ENCODE results near the gene TAF15.

Gene TAF15

DNA sequence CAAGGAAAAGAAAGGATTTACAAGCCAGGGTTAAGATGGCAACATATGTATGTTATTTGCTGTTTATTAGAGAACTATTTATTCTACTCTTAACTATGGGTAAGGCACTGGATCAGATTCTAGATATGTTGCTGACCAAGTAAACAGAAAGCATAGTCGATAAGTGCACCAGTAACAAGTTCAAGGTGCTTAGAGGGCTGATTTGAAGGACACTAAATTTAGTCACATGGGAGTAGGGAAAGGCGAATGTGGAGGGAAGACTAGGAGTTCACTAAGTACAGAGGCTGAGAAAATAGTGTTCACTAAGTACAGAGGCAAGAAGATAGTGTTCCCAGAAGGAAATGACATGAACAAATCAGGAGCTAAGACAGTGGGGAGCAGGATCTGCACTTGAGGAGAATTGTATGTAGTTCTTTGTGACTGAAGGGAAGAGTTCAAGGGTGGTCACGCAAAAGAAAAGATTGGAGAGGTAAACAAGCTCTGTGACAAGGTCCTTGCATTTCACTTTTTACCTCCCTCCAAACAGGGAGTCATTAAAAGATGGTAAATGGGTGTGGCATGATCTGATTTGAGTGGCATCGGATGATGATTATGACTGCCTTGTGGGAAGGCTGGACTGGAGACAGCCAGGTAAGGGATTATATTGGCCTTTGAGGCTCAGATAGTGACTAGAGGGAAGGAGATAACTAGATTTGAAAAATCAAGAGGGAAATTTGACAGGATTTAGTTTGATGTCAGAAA is 38.5 kb downstream of the TAF15 start:
- Histone ChIP-seq H3K4me3 (ENCODE audit: low read length) (no peak overlapping the region), H3K4me1 (ENCODE audit: insufficient read depth, low read length) (no peaks in the 10 kb centered on the region), H2AFZ (ENCODE audit: low read depth, low read length) (no peak overlapping the region), H3K36me3 (ENCODE audit: insufficient read depth, low read length) (peaks cover 78% of the 10 kb centered on the region), H3K27me3 (ENCODE audit: insufficient read depth, low read length) (no peaks in the 10 kb centered on the region), H3K9me3 (ENCODE audit: low read length) (no peaks in the 10 kb centered on the region)

- Histone ChIP-seq H3K4me1 (ENCODE audit: insufficient read depth, low read length) (no peaks in the 10 kb centered on the region), H3K9me3 (ENCODE audit: low read length) (no peaks in the 10 kb centered on the region), H3K36me3 (ENCODE audit: insufficient read depth, low read length) (peaks cover 68% of the 10 kb centered on the region), H2AFZ (ENCODE audit: low read depth, low read length) (no peak overlapping the region), H3K4me3 (ENCODE audit: low read length) (no peak overlapping the region), H3K27me3 (ENCODE audit: insufficient read depth, low read length) (no peaks in the 10 kb centered on the region)
Observed at GRCh38 chr17:35849469-35850348, 40.4 kb downstream of the TAF15 start.

DNA sequence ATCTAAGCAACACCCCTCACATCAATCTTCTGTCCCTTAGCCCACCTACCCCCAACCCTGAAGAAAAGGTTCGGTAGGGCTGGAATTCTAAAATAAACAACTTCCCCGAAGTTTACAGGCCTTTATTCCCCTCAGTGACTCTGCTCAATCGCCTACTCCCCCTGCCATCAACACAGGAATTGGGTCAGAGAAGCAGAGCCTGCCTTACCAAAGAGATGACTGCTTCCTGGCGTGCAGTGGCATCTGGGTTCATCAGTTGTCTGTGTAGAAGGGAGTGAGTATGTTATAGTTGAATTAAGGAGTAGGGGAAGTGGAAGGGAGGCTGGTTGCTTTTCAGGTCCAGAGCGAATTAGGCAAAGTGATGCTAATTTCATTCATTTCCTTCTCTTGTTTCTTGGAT is 46.7 kb downstream of the TAF15 start:
- Histone ChIP-seq H3K4me1 (ENCODE audit: insufficient read depth, low read length) (no peaks in the 10 kb centered on the region), H3K4me3 (ENCODE audit: low read length) (no peak overlapping the region), H3K36me3 (ENCODE audit: insufficient read depth, low read length) (peaks cover 25% of the 10 kb centered on the region), H3K27me3 (ENCODE audit: insufficient read depth, low read length) (no peaks in the 10 kb centered on the region), H2AFZ (ENCODE audit: low read depth, low read length) (no peak overlapping the region), H3K9me3 (ENCODE audit: low read length) (no peaks in the 10 kb centered on the region)

DNA sequence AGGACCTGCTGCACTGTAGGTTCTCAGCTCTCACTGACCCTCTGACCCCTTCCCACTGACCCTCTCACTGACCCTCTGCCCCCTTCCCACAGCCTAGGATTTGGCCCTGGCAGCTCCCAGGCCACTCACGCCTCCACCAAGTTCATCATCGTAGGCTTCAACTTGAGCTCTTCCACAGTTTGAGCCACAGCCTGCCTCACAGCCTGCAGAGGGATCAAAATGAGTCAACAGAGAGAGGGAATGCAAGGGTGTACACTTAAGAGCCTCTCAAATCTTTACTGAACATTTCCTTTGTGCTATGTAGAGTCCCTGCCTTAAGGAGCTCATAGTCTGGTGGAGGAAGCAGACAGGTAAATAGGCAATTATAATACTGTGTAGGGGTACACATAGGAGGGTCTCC is 47.3 kb downstream of the TAF15 start:
- Histone ChIP-seq H3K9me3 (ENCODE audit: low read length) (no peaks in the 10 kb centered on the region), H3K4me3 (ENCODE audit: low read length) (no peak overlapping the region), H3K27me3 (ENCODE audit: insufficient read depth, low read length) (no peaks in the 10 kb centered on the region), H3K4me1 (ENCODE audit: insufficient read depth, low read length) (no peaks in the 10 kb centered on the region), H3K36me3 (ENCODE audit: insufficient read depth, low read length) (peaks cover 19% of the 10 kb centered on the region), H2AFZ (ENCODE audit: low read depth, low read length) (no peak overlapping the region)

DNA sequence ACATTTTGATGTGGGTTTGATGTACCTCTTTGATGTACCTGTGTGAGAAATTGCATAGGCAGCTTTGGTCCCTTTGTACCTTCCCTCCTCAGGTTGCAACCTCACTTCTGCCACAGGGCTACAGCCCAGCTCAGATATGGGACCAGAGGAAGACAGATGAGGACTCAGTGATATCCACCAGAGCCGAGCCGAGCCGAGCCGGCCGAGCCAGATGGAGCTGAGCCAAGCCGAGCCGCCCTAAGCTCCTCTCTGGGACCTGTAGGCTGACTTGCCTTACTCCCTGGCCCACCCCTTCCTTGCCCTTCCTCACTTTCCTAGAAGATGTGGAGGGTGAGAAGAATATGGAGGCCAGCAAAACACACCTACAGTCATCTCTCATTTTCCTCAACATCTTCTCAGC is 55.6 kb downstream of the TAF15 start:
- no peaks in the 10 kb centered on the region for H3K9me3 ChIP-seq (ENCODE audit: low read length)
- no peaks in the 10 kb centered on the region for H3K4me1 ChIP-seq (ENCODE audit: insufficient read depth, low read length)
- H3K27me3 ChIP-seq (ENCODE audit: insufficient read depth, low read length) = no peaks in the 10 kb centered on the region
- no peak overlapping the region for H2AFZ ChIP-seq (ENCODE audit: low read depth, low read length)
- no peaks in the 10 kb centered on the region for H3K36me3 ChIP-seq (ENCODE audit: insufficient read depth, low read length)
- no peak overlapping the region for H3K4me3 ChIP-seq (ENCODE audit: low read length)

- Histone ChIP-seq H2AFZ (ENCODE audit: low read depth, low read length) (no peak overlapping the region), H3K4me3 (ENCODE audit: low read length) (no peak overlapping the region), H3K27me3 (ENCODE audit: insufficient read depth, low read length) (no peaks in the 10 kb centered on the region), H3K4me1 (ENCODE audit: insufficient read depth, low read length) (no peaks in the 10 kb centered on the region), H3K36me3 (ENCODE audit: insufficient read depth, low read length) (no peaks in the 10 kb centered on the region), H3K9me3 (ENCODE audit: low read length) (no peaks in the 10 kb centered on the region)
Observed at GRCh38 chr17:35865412-35866340, 56.4 kb downstream of the TAF15 start.

DNA sequence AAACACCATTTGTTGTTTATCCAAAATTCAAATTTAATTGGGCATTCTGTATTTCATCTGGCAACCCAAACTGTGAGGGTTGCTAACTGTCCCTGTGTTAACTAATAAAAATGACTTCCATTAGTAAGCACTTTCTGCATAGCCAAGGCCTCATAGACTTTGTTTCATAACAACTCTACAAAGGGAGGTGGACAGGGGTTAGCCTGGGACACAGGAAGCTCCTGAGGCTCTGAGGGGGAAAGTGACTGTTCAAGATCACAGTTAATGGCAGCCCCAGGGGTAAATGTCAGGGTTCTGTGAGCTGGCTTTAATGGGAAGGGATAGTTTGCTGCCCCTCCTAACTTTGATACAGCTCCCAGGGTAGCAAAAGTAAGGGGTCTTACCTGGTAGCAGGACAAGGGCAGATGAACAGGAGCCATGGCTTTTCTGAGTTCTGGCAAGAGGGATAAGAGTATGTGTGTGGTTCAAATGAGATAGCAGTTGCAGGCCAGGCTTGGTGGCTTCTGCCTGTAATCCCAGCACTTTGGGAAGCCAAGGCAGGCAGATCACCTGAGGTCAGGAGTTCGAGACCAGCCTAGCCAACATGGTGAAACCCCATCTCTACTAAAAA is 57.2 kb downstream of the TAF15 start:
- Histone ChIP-seq H3K36me3 (ENCODE audit: insufficient read depth, low read length) (no peaks in the 10 kb centered on the region), H2AFZ (ENCODE audit: low read depth, low read length) (no peak overlapping the region), H3K27me3 (ENCODE audit: insufficient read depth, low read length) (no peaks in the 10 kb centered on the region), H3K9me3 (ENCODE audit: low read length) (no peaks in the 10 kb centered on the region), H3K4me3 (ENCODE audit: low read length) (no peak overlapping the region), H3K4me1 (ENCODE audit: insufficient read depth, low read length) (no peaks in the 10 kb centered on the region)

DNA sequence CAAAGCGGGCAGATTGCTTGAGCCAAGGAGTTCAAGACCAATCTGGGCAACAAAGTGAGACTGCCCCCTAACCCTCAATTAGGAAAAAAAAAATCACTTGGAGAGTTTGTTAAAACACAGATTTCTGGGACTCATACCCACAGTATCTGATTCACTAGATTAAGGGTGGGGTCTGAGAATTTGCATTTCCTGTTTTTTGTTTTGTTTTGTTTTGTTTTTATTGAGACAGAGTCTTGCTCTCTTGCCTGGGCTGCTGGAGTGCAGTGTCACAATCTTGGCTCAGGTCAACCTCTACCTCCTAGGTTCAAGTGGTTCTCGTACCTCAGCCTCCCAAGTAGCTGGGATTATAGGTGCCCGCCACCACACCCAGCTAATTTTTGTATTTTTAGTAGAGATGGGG is 58.3 kb downstream of the TAF15 start:
- H2AFZ ChIP-seq (ENCODE audit: low read depth, low read length) = no peak overlapping the region
- no peak overlapping the region for H3K4me3 ChIP-seq (ENCODE audit: low read length)
- no peaks in the 10 kb centered on the region for H3K4me1 ChIP-seq (ENCODE audit: insufficient read depth, low read length)
- no peaks in the 10 kb centered on the region for H3K9me3 ChIP-seq (ENCODE audit: low read length)
- no peaks in the 10 kb centered on the region for H3K27me3 ChIP-seq (ENCODE audit: insufficient read depth, low read length)
- H3K36me3 ChIP-seq (ENCODE audit: insufficient read depth, low read length) = no peaks in the 10 kb centered on the region

DNA sequence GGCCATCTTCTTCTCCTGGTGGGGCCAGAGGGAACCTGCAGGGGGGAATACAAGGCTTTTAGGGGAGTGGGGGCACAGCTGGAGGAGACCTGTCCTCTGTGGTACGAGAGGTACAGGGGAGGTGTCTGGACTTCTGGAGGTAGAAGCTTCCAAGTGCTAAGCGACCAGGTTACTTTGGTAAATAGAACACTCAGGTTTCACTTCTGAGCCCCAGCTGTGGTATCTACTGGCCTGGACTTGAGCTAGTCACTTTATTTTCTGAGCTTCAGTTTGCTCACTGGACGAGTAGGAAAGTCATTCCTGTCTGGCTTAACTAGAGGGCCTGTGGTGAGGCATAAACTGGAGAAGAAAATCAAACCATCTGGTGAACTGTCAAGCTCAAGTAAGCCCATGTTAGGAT is 59.5 kb downstream of the TAF15 start, which contains the start of gene HEATR9:
TSS of gene HEATR9 (minus strand) at position 155 of the 400 bp plus-strand sequence. CDS start at position 6, 149 bp downstream.
- no peak within 1 kb of the TSS for H2AFZ ChIP-seq (ENCODE audit: low read depth, low read length)

GRCh38 chr17:35870906-35871819 is 61.9 kb downstream of the TAF15 start:
- Histone ChIP-seq H2AFZ (ENCODE audit: low read depth, low read length) (no peak overlapping the region), H3K36me3 (ENCODE audit: insufficient read depth, low read length) (no peaks in the 10 kb centered on the region), H3K4me1 (ENCODE audit: insufficient read depth, low read length) (no peaks in the 10 kb centered on the region), H3K9me3 (ENCODE audit: low read length) (no peaks in the 10 kb centered on the region), H3K27me3 (ENCODE audit: insufficient read depth, low read length) (no peaks in the 10 kb centered on the region), H3K4me3 (ENCODE audit: low read length) (no peak overlapping the region)

More for the DNA sequence above, 59.5 kb downstream of the TAF15 start, which contains the start of gene HEATR9:
- Histone ChIP-seq H3K4me3 (ENCODE audit: low read length) (no peak within 1 kb of the TSS), H3K27me3 (ENCODE audit: insufficient read depth, low read length) (no peaks in the 10 kb centered on the region), H3K9me3 (ENCODE audit: low read length) (no peaks in the 10 kb centered on the region), H3K4me1 (ENCODE audit: insufficient read depth, low read length) (no peaks in the 10 kb centered on the region), H3K36me3 (ENCODE audit: insufficient read depth, low read length) (no peaks in the 10 kb centered on the region)

GRCh38 chr17:35872196-35872980 is 63.1 kb downstream of the TAF15 start:
- Histone ChIP-seq H3K4me1 (ENCODE audit: insufficient read depth, low read length) (no peaks in the 10 kb centered on the region), H3K4me3 (ENCODE audit: low read length) (no peak overlapping the region), H3K9me3 (ENCODE audit: low read length) (no peaks in the 10 kb centered on the region), H2AFZ (ENCODE audit: low read depth, low read length) (no peak overlapping the region), H3K27me3 (ENCODE audit: insufficient read depth, low read length) (no peaks in the 10 kb centered on the region), H3K36me3 (ENCODE audit: insufficient read depth, low read length) (no peaks in the 10 kb centered on the region)
